ENCODE data around the gene RYR2.

RYR2 gene

GRCh38 chr1:237035759-237036158 is 6.2 kb upstream of the RYR2 start:
- ATAC-seq, result no peak
- TF ChIP-seq GLIS3 (CRISPR knock-in tag; IDR thresholded peaks at IDR 0.05) (no peak), ZNF565 (CRISPR knock-in tag; conservative IDR thresholded peaks at IDR 0.05; ENCODE audit: low read depth) (no peak), ARNTL (CRISPR knock-in tag; IDR thresholded peaks at IDR 0.05; ENCODE audit: borderline replicate concordance, low read depth) (no peak), ZFP30 (CRISPR knock-in tag; IDR thresholded peaks at IDR 0.05) (no peak)

GRCh38 chr1:237038211-237038610 is 3.8 kb upstream of the RYR2 start:
- no peak for ATAC-seq
- TF ChIP-seq TOX (CRISPR knock-in tag; IDR thresholded peaks at IDR 0.05; ENCODE audit: borderline replicate concordance), result no peak
- TF ChIP-seq ZC3H10 (CRISPR knock-in tag; IDR thresholded peaks at IDR 0.05), result no peak
- TF ChIP-seq ISL1 (CRISPR knock-in tag; IDR thresholded peaks at IDR 0.05), result no peak
- TF ChIP-seq ZNF565 (CRISPR knock-in tag; conservative IDR thresholded peaks at IDR 0.05; ENCODE audit: low read depth), result no peak
- no peak for TF ChIP-seq BACH2 (CRISPR knock-in tag; IDR thresholded peaks at IDR 0.05; ENCODE audit: borderline replicate concordance)
- TF ChIP-seq TCF4 (CRISPR knock-in tag; IDR thresholded peaks at IDR 0.05; ENCODE audit: borderline replicate concordance), result no peak

- no peak for ATAC-seq
- no peak for TF ChIP-seq ESRRG (CRISPR knock-in tag; IDR thresholded peaks at IDR 0.05)
- TF ChIP-seq TSHZ2 (CRISPR knock-in tag; IDR thresholded peaks at IDR 0.05), result no peak
- no peak for TF ChIP-seq RARB (CRISPR knock-in tag; IDR thresholded peaks at IDR 0.05)
- TF ChIP-seq ZNF70 (CRISPR knock-in tag; IDR thresholded peaks at IDR 0.05), result no peak
- TF ChIP-seq ZFP30 (CRISPR knock-in tag; IDR thresholded peaks at IDR 0.05), result no peak
- no peak for TF ChIP-seq OSR1 (CRISPR knock-in tag; IDR thresholded peaks at IDR 0.05)
- TF ChIP-seq BACH2 (CRISPR knock-in tag; IDR thresholded peaks at IDR 0.05; ENCODE audit: borderline replicate concordance), result no peak
- no peak for TF ChIP-seq POU6F1 (CRISPR knock-in tag; IDR thresholded peaks at IDR 0.05; ENCODE audit: borderline replicate concordance, low read depth)
- TF ChIP-seq PATZ1 (CRISPR knock-in tag; IDR thresholded peaks at IDR 0.05; ENCODE audit: borderline replicate concordance), result no peak
- no peak for TF ChIP-seq TCF4 (CRISPR knock-in tag; IDR thresholded peaks at IDR 0.05; ENCODE audit: borderline replicate concordance)
- no peak for TF ChIP-seq CSDC2 (CRISPR knock-in tag; IDR thresholded peaks at IDR 0.05)
- TF ChIP-seq GLIS3 (CRISPR knock-in tag; IDR thresholded peaks at IDR 0.05), result no peak
- TF ChIP-seq ARNTL (CRISPR knock-in tag; IDR thresholded peaks at IDR 0.05; ENCODE audit: borderline replicate concordance, low read depth), result no peak
- TF ChIP-seq ZNF8 (CRISPR knock-in tag; IDR thresholded peaks at IDR 0.05), result no peak
- no peak for TF ChIP-seq SNAI2 (CRISPR knock-in tag; IDR thresholded peaks at IDR 0.05)
- no peak for TF ChIP-seq ZC3H10 (CRISPR knock-in tag; IDR thresholded peaks at IDR 0.05)
- no peak for TF ChIP-seq ZNF565 (CRISPR knock-in tag; conservative IDR thresholded peaks at IDR 0.05; ENCODE audit: low read depth)
Measured at GRCh38 chr1:237040823-237041222, 1.2 kb upstream of the RYR2 start.

- no peak for ATAC-seq
- TF ChIP-seq PATZ1 (CRISPR knock-in tag; IDR thresholded peaks at IDR 0.05; ENCODE audit: borderline replicate concordance), result no peak
- no peak for TF ChIP-seq CSRNP3 (CRISPR knock-in tag; IDR thresholded peaks at IDR 0.05)
- TF ChIP-seq TSHZ2 (CRISPR knock-in tag; IDR thresholded peaks at IDR 0.05), result no peak
- TF ChIP-seq ARNTL (CRISPR knock-in tag; IDR thresholded peaks at IDR 0.05; ENCODE audit: borderline replicate concordance, low read depth), result no peak
- no peak for TF ChIP-seq BACH2 (CRISPR knock-in tag; IDR thresholded peaks at IDR 0.05; ENCODE audit: borderline replicate concordance)
Measured at GRCh38 chr1:237041461-237041794, 556 bp upstream of the RYR2 start.
